Transverse colon (tissue), 4 donors: Measurements from ENCODE around the gene TLR3. TPM values are rescaled to one million over a fixed set of nuclear protein-coding genes. Genes with fewer than 3 reads are reported as not detected.

ENCODE experiments used
- DNase-seq: peaks from one replicate; pipeline ENCODE4 v3.0.0-alpha.2; 2019
- H3K27ac ChIP-seq, 4 donors: fragments of 200-600 bp; sonication (generic); 2 replicates each; pipeline ENCODE4 v1.5.1; 2016 to 2018; ENCODE audit warnings: inconsistent platforms in 4 of 4
- H3K27me3 ChIP-seq: fragments of 200-600 bp; sonication (generic); 2 replicates; pipeline ENCODE4 v1.5.1; 2017; ENCODE audit warnings: inconsistent platforms
- H3K36me3 ChIP-seq, 4 donors: fragments of 200-600 bp; sonication (generic); 2 replicates each; pipeline ENCODE4 v1.5.1; 2017 to 2019; ENCODE audit warnings: inconsistent platforms in 4 of 4
- H3K4me1 ChIP-seq, 4 donors: fragments of 200-600 bp; sonication (generic); 2 replicates each; pipeline ENCODE4 v1.5.1; 2017 to 2020; ENCODE audit warnings: inconsistent platforms in 4 of 4
- H3K4me3 ChIP-seq, 4 donors: fragments of 200-600 bp; sonication (generic); 1 replicate in 1 of 4; 2 replicates in 3 of 4; pipeline versions ENCODE4 v1.5.1 to v1.6.1; 2017 to 2019; ENCODE audit warnings: inconsistent platforms in 4 of 4
- H3K9me3 ChIP-seq, 2 donors: fragments of 200-600 bp; sonication (generic); 2 replicates each; pipeline ENCODE4 v1.5.1; 2017 to 2019; ENCODE audit warnings: inconsistent platforms in 2 of 2
- CTCF ChIP-seq, 5 experiments: fragments of 200-600 bp in 3 of 5; fragments of 450-650 bp in 2 of 5; sonication (generic) in 3 of 5; IDR thresholded peaks; 1 replicate in 2 of 5; 2 replicates in 3 of 5; pipeline ENCODE4 v1.5.1; 2016 to 2017; ENCODE audit warnings: antibody characterized with exemption in 5 of 5, inconsistent platforms in 3 of 5, mild to moderate bottlenecking in 2 of 5, moderate library complexity in 1 of 5
- EP300 ChIP-seq: sonication (generic); formaldehyde crosslinking; IDR thresholded peaks from one replicate; pipeline ENCODE4 v1.6.1; 2017; ENCODE audit warnings: antibody characterized with exemption, low read depth
- POLR2A ChIP-seq: fragments of 450-650 bp; IDR thresholded peaks from one replicate; pipeline ENCODE4 v1.6.1; 2016; ENCODE audit warnings: antibody characterized with exemption, mild to moderate bottlenecking, moderate library complexity
- POLR2AphosphoS5 ChIP-seq, 3 donors: sonication (generic); formaldehyde crosslinking; IDR thresholded peaks; one replicate each; pipeline ENCODE4 v1.6.1; 2016; ENCODE audit warnings: antibody characterized with exemption in 3 of 3
- WGBS, 2 donors: methylation state at CpG; one replicate each; pipeline ENCODE4 v1.1.5; 2018; ENCODE audit warnings: low coverage in 1 of 2; 5-methylcytosine and 5-hydroxymethylcytosine counted together
- in situ Hi-C, 4 donors: fragments of 200-750 bp; cut with MboI; loops; one replicate each; pipeline versions ENCODE4 v1.15.0 to v1.15.1; 2017; ENCODE audit warnings: low sequenced_read_pairs in 3 of 4, low pct_ligation_motif_present in 1 of 4, low pct_unique_long_range_greater_than_20kb in 1 of 4
- intact Hi-C: fragments of 100-400 bp; cut with DNase I; formaldehyde crosslinking; loops from one replicate; pipeline ENCODE4 v1.15.1; 2023; ENCODE audit warnings: low total_unique reads
- total RNA-seq, 4 donors: library from RNA; depleted of rRNA; stranded (reverse); fragments of >200 nt; gene quantifications; one replicate each; pipeline ENCODE4 v1.1.0, GENCODE V29; 2016

TLR3 gene
- total RNA-seq, 4 donors from 2014 or later = 0.20 to 20.1 (median 9.8) TPM

DNA sequence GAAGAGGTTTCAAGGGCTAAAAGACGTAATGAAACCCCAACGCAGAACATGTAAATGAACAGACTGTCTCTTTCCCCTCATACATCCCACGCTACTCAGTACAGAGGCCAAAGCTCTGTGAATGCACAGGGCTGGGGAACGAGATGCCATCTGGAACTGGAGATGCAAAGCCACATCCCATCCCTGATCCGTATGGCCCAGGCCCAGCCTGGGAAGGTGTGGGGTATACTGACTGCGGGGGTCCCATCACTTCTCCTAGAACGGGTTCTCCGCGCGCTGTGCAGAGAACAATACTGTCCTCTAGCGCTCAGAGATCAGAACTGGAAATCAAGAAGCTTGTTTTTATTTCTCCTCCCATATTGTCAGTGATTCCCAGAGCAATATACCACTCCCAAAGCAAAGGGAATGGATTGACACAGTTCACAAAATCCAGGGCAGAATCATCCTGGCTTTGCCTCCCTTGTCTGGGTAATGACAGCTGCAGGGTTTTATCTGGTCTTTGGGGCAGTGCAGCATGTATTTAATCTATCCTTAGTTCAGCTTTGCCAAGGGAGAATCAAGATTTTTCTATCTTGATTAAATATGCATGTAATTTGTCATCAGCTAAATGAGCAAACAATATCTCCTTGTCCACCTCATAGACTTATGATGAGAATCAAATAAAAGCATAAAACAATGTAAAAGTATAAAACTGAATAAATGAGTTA, 47.3 kb upstream of the TLR3 start:
- Histone ChIP-seq H3K4me1 (peaks cover 0 to 7% (median 0%) of the 10 kb centered on the region in 4 donors), H3K36me3 (no peaks in the 10 kb centered on the region), H3K27me3 (no peaks in the 10 kb centered on the region), H3K27ac (peak overlapping the region in 1 of 4 donors; percentile 4), H3K4me3 (no peak overlapping the region), H3K9me3 (no peaks in the 10 kb centered on the region)
- in situ Hi-C loops (loop anchor here in 2 of 4 donors (10.0 kb wide), 1 partner anchor 377 kb away; no protein-coding TSS in a partner anchor), intact Hi-C loops (loop anchor here (5.0 to 10.0 kb wide), 2 partner anchors 167 to 374 kb away; no protein-coding TSS in a partner anchor)
- WGBS, 2 donors = 23% methylated on average over 11 of the region's 11 CpGs; no CpG with 5 or more reads in 1 of the 2 donors
- TF ChIP-seq CTCF (IDR thresholded peaks at IDR 0.05) (peak; percentile 62 to 76 (median 66)), POLR2A (no peak), POLR2AphosphoS5 (IDR thresholded peaks at IDR 0.05) (no peak), EP300 (no peak)
- DNase-seq = no peak

DNA sequence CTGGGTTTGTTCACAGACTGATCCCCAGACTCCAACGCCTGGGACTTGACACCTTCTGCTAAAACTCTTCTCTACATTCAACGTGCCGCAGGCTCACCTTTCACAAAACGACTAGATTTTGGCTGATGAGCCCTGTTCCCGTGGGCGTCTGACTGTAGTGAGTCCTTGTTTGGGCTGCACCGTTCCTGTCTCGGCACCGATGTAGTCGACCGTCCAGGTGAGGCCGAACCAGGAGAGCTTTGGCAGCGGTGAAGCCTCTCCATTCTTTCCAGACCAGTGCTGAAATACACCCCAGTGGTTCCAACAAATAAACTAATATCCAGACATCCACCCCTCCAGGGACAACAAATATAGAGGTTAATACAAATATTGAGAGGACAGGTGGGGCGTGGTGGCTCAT, 45.0 kb upstream of the TLR3 start:
- H3K27me3 ChIP-seq = no peaks in the 10 kb centered on the region
- intact Hi-C loops = loop anchor here (5.0 to 10.0 kb wide), 2 partner anchors 169 to 377 kb away; no protein-coding TSS in a partner anchor
- H3K4me3 ChIP-seq = no peak overlapping the region
- no peak overlapping the region for H3K27ac ChIP-seq
- H3K9me3 ChIP-seq = no peaks in the 10 kb centered on the region
- TF ChIP-seq EP300 = no peak
- no peak for TF ChIP-seq CTCF (IDR thresholded peaks at IDR 0.05)
- TF ChIP-seq POLR2A = no peak
- TF ChIP-seq POLR2AphosphoS5 (IDR thresholded peaks at IDR 0.05) = no peak
- peaks cover 0 to 11% (median under 1%) of the 10 kb centered on the region in 4 donors for H3K4me1 ChIP-seq
- H3K36me3 ChIP-seq = no peaks in the 10 kb centered on the region
- in situ Hi-C loops = loop anchor here in 2 of 4 donors (10.0 kb wide), 1 partner anchor 379 kb away; no protein-coding TSS in a partner anchor
- WGBS, 2 donors = 76 to 81% methylated on average over 6 to 14 of the region's 14 CpGs
- no peak for DNase-seq

- Histone ChIP-seq H3K4me3 (no peak overlapping the region), H3K4me1 (peaks cover 0 to 11% (median 4%) of the 10 kb centered on the region in 4 donors), H3K36me3 (no peaks in the 10 kb centered on the region), H3K9me3 (no peaks in the 10 kb centered on the region), H3K27me3 (no peaks in the 10 kb centered on the region), H3K27ac (peak overlapping the region in 3 of 4 donors; percentile 79 to 87 (median 85))
- WGBS, 2 donors = 86 to 89% methylated on average over 12 to 15 of the region's 15 CpGs
- TF ChIP-seq POLR2AphosphoS5 (IDR thresholded peaks at IDR 0.05) (no peak), EP300 (no peak), POLR2A (no peak), CTCF (IDR thresholded peaks at IDR 0.05) (no peak)
- no peak for DNase-seq
- intact Hi-C loops = loop anchor here (5.0 to 10.0 kb wide), 2 partner anchors 170 to 378 kb away; no protein-coding TSS in a partner anchor
- in situ Hi-C loops = loop anchor here (5.0 to 25.0 kb wide), 3 partner anchors 380 to 388 kb away; no protein-coding TSS in a partner anchor
Observed at GRCh38 chr4:186024637-186025407, 44.1 kb upstream of the TLR3 start.

GRCh38 chr4:186025408-186025690, 43.6 kb upstream of the TLR3 start:
- intact Hi-C loops (loop anchor here (10.0 kb wide), 1 partner anchor 171 kb away; no protein-coding TSS in a partner anchor), in situ Hi-C loops (loop anchor here (5.0 to 25.0 kb wide), 3 partner anchors 381 to 388 kb away; no protein-coding TSS in a partner anchor)
- no peaks in the 10 kb centered on the region for H3K36me3 ChIP-seq
- no peak overlapping the region for H3K4me3 ChIP-seq
- no peak for DNase-seq
- H3K9me3 ChIP-seq = no peaks in the 10 kb centered on the region
- H3K4me1 ChIP-seq = peaks cover 0 to 14% (median 6%) of the 10 kb centered on the region in 4 donors
- H3K27me3 ChIP-seq = no peaks in the 10 kb centered on the region
- TF ChIP-seq CTCF (IDR thresholded peaks at IDR 0.05) (no peak), POLR2A (no peak), EP300 (no peak), POLR2AphosphoS5 (IDR thresholded peaks at IDR 0.05) (no peak)
- H3K27ac ChIP-seq = peak overlapping the region; percentile 39 to 87 (median 82)
- 40 to 77% methylated on average over 1 to 7 of the region's 7 CpGs for WGBS, 2 donors
